Measurements from ENCODE around the gene WFS1.

Gene WFS1

GRCh38 chr4:6334203-6334887 lies 64.7 kb downstream of the WFS1 start:
- Histone ChIP-seq H2BK5ac (ENCODE audit: low read length) (no peak overlapping the region), H3K27ac (ENCODE audit: low read depth, low read length) (no peak overlapping the region), H3K18ac (ENCODE audit: low read length) (no peak overlapping the region), H2AK5ac (ENCODE audit: low read length) (no peak overlapping the region), H3K4me3 (ENCODE audit: low read length) (no peak overlapping the region), H3K9ac (ENCODE audit: low read length) (no peak overlapping the region), H3K4me1 (ENCODE audit: control insufficient read depth, low read depth, low read length) (no peaks in the 10 kb centered on the region), H2BK15ac (replicated peaks; ENCODE audit: low read depth) (no peak overlapping the region), H3K4me2 (ENCODE audit: low read length) (no peak overlapping the region), H3K79me1 (ENCODE audit: low read length) (no peaks in the 10 kb centered on the region), H4K5ac (ENCODE audit: low read length) (no peak overlapping the region), H3K23ac (ENCODE audit: low read length) (no peak overlapping the region), H4K8ac (ENCODE audit: low read depth, low read length) (no peak overlapping the region), H3K56ac (ENCODE audit: low read length) (no peak overlapping the region), H2BK120ac (ENCODE audit: low read depth, low read length) (no peak overlapping the region), H3K36me3 (ENCODE audit: control insufficient read depth, insufficient read depth, low read length) (no peaks in the 10 kb centered on the region), H3K4ac (ENCODE audit: low read depth, low read length) (no peak overlapping the region), H3K79me2 (ENCODE audit: control insufficient read depth, insufficient read depth, low read length) (no peaks in the 10 kb centered on the region), H3K27me3 (ENCODE audit: insufficient read depth, low read length, poor library complexity) (no peaks in the 10 kb centered on the region)
- no CpG with 5 or more reads among the region's 5 CpGs for WGBS (ENCODE audit: extremely low coverage, insufficient coverage, low lambda C conversion rate)
- DNase-seq: no peak

- no peak overlapping the region for H3K4me2 ChIP-seq (ENCODE audit: low read length)
- peak; percentile 27 for DNase-seq
- no peak overlapping the region for H3K56ac ChIP-seq (ENCODE audit: low read length)
- no peak overlapping the region for H3K4ac ChIP-seq (ENCODE audit: low read depth, low read length)
- no peak overlapping the region for H4K8ac ChIP-seq (ENCODE audit: low read depth, low read length)
- no peaks in the 10 kb centered on the region for H3K27me3 ChIP-seq (ENCODE audit: insufficient read depth, low read length, poor library complexity)
- no peak overlapping the region for H4K5ac ChIP-seq (ENCODE audit: low read length)
- H3K79me1 ChIP-seq (ENCODE audit: low read length): no peaks in the 10 kb centered on the region
- H3K79me2 ChIP-seq (ENCODE audit: control insufficient read depth, insufficient read depth, low read length): no peaks in the 10 kb centered on the region
- no peaks in the 10 kb centered on the region for H3K4me1 ChIP-seq (ENCODE audit: control insufficient read depth, low read depth, low read length)
- no peak overlapping the region for H3K9ac ChIP-seq (ENCODE audit: low read length)
- H3K23ac ChIP-seq (ENCODE audit: low read length): no peak overlapping the region
- H2BK15ac ChIP-seq (replicated peaks; ENCODE audit: low read depth): no peak overlapping the region
- H2AK5ac ChIP-seq (ENCODE audit: low read length): no peak overlapping the region
- no peak overlapping the region for H3K18ac ChIP-seq (ENCODE audit: low read length)
- H3K27ac ChIP-seq (ENCODE audit: low read depth, low read length): no peak overlapping the region
- H3K4me3 ChIP-seq (ENCODE audit: low read length): no peak overlapping the region
- no CpG with 5 or more reads among the region's 12 CpGs for WGBS (ENCODE audit: extremely low coverage, insufficient coverage, low lambda C conversion rate)
- H3K36me3 ChIP-seq (ENCODE audit: control insufficient read depth, insufficient read depth, low read length): no peaks in the 10 kb centered on the region
- H2BK120ac ChIP-seq (ENCODE audit: low read depth, low read length): no peak overlapping the region
- no peak overlapping the region for H2BK5ac ChIP-seq (ENCODE audit: low read length)
Measured at GRCh38 chr4:6335040-6335590, 65.5 kb downstream of the WFS1 start.

GRCh38 chr4:6336166-6336565 lies 66.5 kb downstream of the WFS1 start:
- no peak overlapping the region for H3K23ac ChIP-seq (ENCODE audit: low read length)
- no peaks in the 10 kb centered on the region for H3K27me3 ChIP-seq (ENCODE audit: insufficient read depth, low read length, poor library complexity)
- H3K4me2 ChIP-seq (ENCODE audit: low read length): no peak overlapping the region
- no peaks in the 10 kb centered on the region for H3K4me1 ChIP-seq (ENCODE audit: control insufficient read depth, low read depth, low read length)
- H3K79me1 ChIP-seq (ENCODE audit: low read length): no peaks in the 10 kb centered on the region
- no peak overlapping the region for H3K9ac ChIP-seq (ENCODE audit: low read length)
- no peak overlapping the region for H3K56ac ChIP-seq (ENCODE audit: low read length)
- no peak overlapping the region for H2BK5ac ChIP-seq (ENCODE audit: low read length)
- H2BK120ac ChIP-seq (ENCODE audit: low read depth, low read length): no peak overlapping the region
- no peak overlapping the region for H4K5ac ChIP-seq (ENCODE audit: low read length)
- no peak for DNase-seq
- H4K8ac ChIP-seq (ENCODE audit: low read depth, low read length): no peak overlapping the region
- no peak overlapping the region for H2AK5ac ChIP-seq (ENCODE audit: low read length)
- H3K27ac ChIP-seq (ENCODE audit: low read depth, low read length): no peak overlapping the region
- H2BK15ac ChIP-seq (replicated peaks; ENCODE audit: low read depth): no peak overlapping the region
- no peaks in the 10 kb centered on the region for H3K36me3 ChIP-seq (ENCODE audit: control insufficient read depth, insufficient read depth, low read length)
- no peak overlapping the region for H3K4ac ChIP-seq (ENCODE audit: low read depth, low read length)
- no peak overlapping the region for H3K18ac ChIP-seq (ENCODE audit: low read length)
- no CpG with 5 or more reads among the region's 13 CpGs for WGBS (ENCODE audit: extremely low coverage, insufficient coverage, low lambda C conversion rate)
- H3K4me3 ChIP-seq (ENCODE audit: low read length): no peak overlapping the region
- H3K79me2 ChIP-seq (ENCODE audit: control insufficient read depth, insufficient read depth, low read length): no peaks in the 10 kb centered on the region

- Histone ChIP-seq H2BK5ac (ENCODE audit: low read length) (no peak overlapping the region), H3K4me1 (ENCODE audit: control insufficient read depth, low read depth, low read length) (no peaks in the 10 kb centered on the region), H2BK120ac (ENCODE audit: low read depth, low read length) (no peak overlapping the region), H3K18ac (ENCODE audit: low read length) (no peak overlapping the region), H3K4ac (ENCODE audit: low read depth, low read length) (no peak overlapping the region), H3K56ac (ENCODE audit: low read length) (no peak overlapping the region), H3K27ac (ENCODE audit: low read depth, low read length) (no peak overlapping the region), H2BK15ac (replicated peaks; ENCODE audit: low read depth) (no peak overlapping the region), H4K8ac (ENCODE audit: low read depth, low read length) (no peak overlapping the region), H3K79me1 (ENCODE audit: low read length) (no peaks in the 10 kb centered on the region), H3K9ac (ENCODE audit: low read length) (no peak overlapping the region), H3K36me3 (ENCODE audit: control insufficient read depth, insufficient read depth, low read length) (no peaks in the 10 kb centered on the region), H3K4me3 (ENCODE audit: low read length) (no peak overlapping the region), H4K5ac (ENCODE audit: low read length) (no peak overlapping the region), H3K4me2 (ENCODE audit: low read length) (no peak overlapping the region), H2AK5ac (ENCODE audit: low read length) (no peak overlapping the region), H3K23ac (ENCODE audit: low read length) (no peak overlapping the region), H3K79me2 (ENCODE audit: control insufficient read depth, insufficient read depth, low read length) (no peaks in the 10 kb centered on the region), H3K27me3 (ENCODE audit: insufficient read depth, low read length, poor library complexity) (no peaks in the 10 kb centered on the region)
- DNase-seq: peak; percentile 44
- WGBS (ENCODE audit: extremely low coverage, insufficient coverage, low lambda C conversion rate): no CpG with 5 or more reads among the region's 19 CpGs
Measured at GRCh38 chr4:6337331-6337935, 67.8 kb downstream of the WFS1 start.

GRCh38 chr4:6338175-6338950 lies 68.7 kb downstream of the WFS1 start:
- Histone ChIP-seq H3K4me2 (ENCODE audit: low read length) (no peak overlapping the region), H4K8ac (ENCODE audit: low read depth, low read length) (no peak overlapping the region), H3K79me2 (ENCODE audit: control insufficient read depth, insufficient read depth, low read length) (no peaks in the 10 kb centered on the region), H3K4ac (ENCODE audit: low read depth, low read length) (no peak overlapping the region), H3K56ac (ENCODE audit: low read length) (no peak overlapping the region), H2AK5ac (ENCODE audit: low read length) (no peak overlapping the region), H3K4me3 (ENCODE audit: low read length) (no peak overlapping the region), H2BK5ac (ENCODE audit: low read length) (no peak overlapping the region), H2BK15ac (replicated peaks; ENCODE audit: low read depth) (no peak overlapping the region), H3K79me1 (ENCODE audit: low read length) (no peaks in the 10 kb centered on the region), H3K9ac (ENCODE audit: low read length) (no peak overlapping the region), H2BK120ac (ENCODE audit: low read depth, low read length) (no peak overlapping the region), H4K5ac (ENCODE audit: low read length) (no peak overlapping the region), H3K36me3 (ENCODE audit: control insufficient read depth, insufficient read depth, low read length) (no peaks in the 10 kb centered on the region), H3K18ac (ENCODE audit: low read length) (no peak overlapping the region), H3K23ac (ENCODE audit: low read length) (no peak overlapping the region), H3K27ac (ENCODE audit: low read depth, low read length) (no peak overlapping the region), H3K4me1 (ENCODE audit: control insufficient read depth, low read depth, low read length) (no peaks in the 10 kb centered on the region), H3K27me3 (ENCODE audit: insufficient read depth, low read length, poor library complexity) (no peaks in the 10 kb centered on the region)
- no peak for DNase-seq
- WGBS (ENCODE audit: extremely low coverage, insufficient coverage, low lambda C conversion rate): no CpG with 5 or more reads among the region's 14 CpGs
